Breast epithelium (tissue), 4 donors: ENCODE data around the gene CBX8. TPM values are rescaled to one million over a fixed set of nuclear protein-coding genes. Genes with fewer than 3 reads are reported as not detected.

ENCODE experiments used
- DNase-seq, 2 donors: peaks; one replicate each; pipeline ENCODE4 v3.0.0-alpha.2; 2019; ENCODE audit warnings: low spot score in 2 of 2
- H3K27ac ChIP-seq, 2 donors: fragments of 200-600 bp; sonication (generic) in 1 of 2; one replicate each; pipeline ENCODE4 v1.5.1; 2016 to 2019; ENCODE audit warnings: mild to moderate bottlenecking in 1 of 2
- H3K27me3 ChIP-seq, 2 donors: fragments of 200-600 bp; sonication (generic) in 1 of 2; one replicate each; pipeline versions ENCODE4 v1.5.1 to v1.6.0; 2017 to 2019; ENCODE audit warnings: control low read depth in 1 of 2, mild to moderate bottlenecking in 1 of 2
- H3K36me3 ChIP-seq: fragments of 200-600 bp; one replicate; pipeline ENCODE4 v1.5.1; 2019
- H3K4me1 ChIP-seq, 2 donors: fragments of 200-600 bp; sonication (generic); one replicate each; pipeline ENCODE4 v1.5.1; 2016 to 2019; ENCODE audit warnings: control low read depth in 1 of 2
- H3K4me3 ChIP-seq, 3 donors: fragments of 200-600 bp; sonication (generic); 1 replicate in 2 of 3; 2 replicates in 1 of 3; pipeline ENCODE4 v1.5.1; 2016 to 2019; ENCODE audit warnings: mild to moderate bottlenecking in 3 of 3, moderate library complexity in 2 of 3
- H3K9me3 ChIP-seq, 2 donors: fragments of 200-600 bp; sonication (generic) in 1 of 2; one replicate each; pipeline ENCODE4 v1.5.1; 2016 to 2019; ENCODE audit warnings: control low read depth in 1 of 2
- POLR2A ChIP-seq: fragments of 450-650 bp; IDR thresholded peaks from one replicate; pipeline ENCODE4 v1.6.1; 2016; ENCODE audit warnings: antibody characterized with exemption, mild to moderate bottlenecking, moderate library complexity
- POLR2AphosphoS5 ChIP-seq, 3 donors: sonication (generic); formaldehyde crosslinking; IDR thresholded peaks; one replicate each; pipeline ENCODE4 v1.6.1; 2017; ENCODE audit warnings: antibody characterized with exemption in 3 of 3
- intact Hi-C: fragments of 100-400 bp; cut with DNase I; formaldehyde crosslinking; loops from one replicate; pipeline ENCODE4 v1.15.1; 2023; ENCODE audit warnings: low total_unique reads
- total RNA-seq, 3 donors: library from RNA; depleted of rRNA; stranded (reverse); fragments of >200 nt; gene quantifications; one replicate each; pipeline ENCODE4 v1.1.0, GENCODE V29; 2016
- TF ChIP-seq, protein P1 (sequence below), 3 donors: fragments of 450-650 bp; IDR thresholded peaks; one replicate each; pipeline ENCODE4 v1.5.1; 2016 to 2017; ENCODE audit warnings: antibody characterized with exemption in 3 of 3, mild to moderate bottlenecking in 3 of 3, moderate library complexity in 3 of 3

CBX8 gene
- total RNA-seq, 3 donors from 2014 or later: 1.9 to 9.2 (median 6.7) TPM

DNA sequence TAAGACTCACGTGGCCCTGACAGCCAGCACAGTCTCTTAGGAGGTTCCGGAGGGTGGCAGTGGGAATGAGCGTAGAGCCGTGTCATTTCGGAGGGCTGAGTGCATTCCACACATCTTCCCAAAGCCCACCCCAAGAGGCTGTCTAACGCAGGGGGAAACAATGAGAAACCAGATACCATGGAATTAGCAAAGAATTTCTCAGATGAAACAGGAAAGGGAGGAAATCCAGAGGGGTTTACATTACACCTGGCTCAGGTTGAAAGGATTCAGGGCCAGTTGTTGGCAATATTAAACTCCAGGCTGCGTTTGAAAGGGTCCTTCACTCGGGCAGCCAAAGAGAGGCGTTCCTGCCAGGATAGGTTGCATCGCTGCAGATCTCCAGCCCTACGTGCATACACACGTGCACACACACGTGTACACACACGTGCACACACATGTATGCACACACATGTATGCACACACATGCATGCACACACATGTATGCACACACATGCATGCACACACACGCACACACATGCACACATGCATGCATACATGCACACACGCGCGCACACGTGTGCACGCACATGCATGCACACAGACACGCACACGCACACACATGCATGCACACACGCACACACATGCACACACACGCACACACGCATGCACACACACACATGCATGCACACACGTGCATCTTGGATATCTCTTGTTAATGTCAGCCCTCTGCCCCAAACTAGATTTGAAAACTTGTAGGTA, 30.1 kb upstream of the CBX8 start:
- no peak overlapping the region for H3K4me3 ChIP-seq
- H3K9me3 ChIP-seq: no peaks in the 10 kb centered on the region
- intact Hi-C loops: no loop called here
- no peak for DNase-seq
- H3K36me3 ChIP-seq: no peaks in the 10 kb centered on the region
- H3K27ac ChIP-seq: no peak overlapping the region
- peaks cover 6 to 8% of the 10 kb centered on the region in 2 donors for H3K4me1 ChIP-seq
- no peaks in the 10 kb centered on the region for H3K27me3 ChIP-seq
- TF ChIP-seq POLR2A: no peak
- TF ChIP-seq, protein P1, sequence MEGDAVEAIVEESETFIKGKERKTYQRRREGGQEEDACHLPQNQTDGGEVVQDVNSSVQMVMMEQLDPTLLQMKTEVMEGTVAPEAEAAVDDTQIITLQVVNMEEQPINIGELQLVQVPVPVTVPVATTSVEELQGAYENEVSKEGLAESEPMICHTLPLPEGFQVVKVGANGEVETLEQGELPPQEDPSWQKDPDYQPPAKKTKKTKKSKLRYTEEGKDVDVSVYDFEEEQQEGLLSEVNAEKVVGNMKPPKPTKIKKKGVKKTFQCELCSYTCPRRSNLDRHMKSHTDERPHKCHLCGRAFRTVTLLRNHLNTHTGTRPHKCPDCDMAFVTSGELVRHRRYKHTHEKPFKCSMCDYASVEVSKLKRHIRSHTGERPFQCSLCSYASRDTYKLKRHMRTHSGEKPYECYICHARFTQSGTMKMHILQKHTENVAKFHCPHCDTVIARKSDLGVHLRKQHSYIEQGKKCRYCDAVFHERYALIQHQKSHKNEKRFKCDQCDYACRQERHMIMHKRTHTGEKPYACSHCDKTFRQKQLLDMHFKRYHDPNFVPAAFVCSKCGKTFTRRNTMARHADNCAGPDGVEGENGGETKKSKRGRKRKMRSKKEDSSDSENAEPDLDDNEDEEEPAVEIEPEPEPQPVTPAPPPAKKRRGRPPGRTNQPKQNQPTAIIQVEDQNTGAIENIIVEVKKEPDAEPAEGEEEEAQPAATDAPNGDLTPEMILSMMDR (IDR thresholded peaks at IDR 0.05): no peak
- TF ChIP-seq POLR2AphosphoS5 (IDR thresholded peaks at IDR 0.05): no peak

DNA sequence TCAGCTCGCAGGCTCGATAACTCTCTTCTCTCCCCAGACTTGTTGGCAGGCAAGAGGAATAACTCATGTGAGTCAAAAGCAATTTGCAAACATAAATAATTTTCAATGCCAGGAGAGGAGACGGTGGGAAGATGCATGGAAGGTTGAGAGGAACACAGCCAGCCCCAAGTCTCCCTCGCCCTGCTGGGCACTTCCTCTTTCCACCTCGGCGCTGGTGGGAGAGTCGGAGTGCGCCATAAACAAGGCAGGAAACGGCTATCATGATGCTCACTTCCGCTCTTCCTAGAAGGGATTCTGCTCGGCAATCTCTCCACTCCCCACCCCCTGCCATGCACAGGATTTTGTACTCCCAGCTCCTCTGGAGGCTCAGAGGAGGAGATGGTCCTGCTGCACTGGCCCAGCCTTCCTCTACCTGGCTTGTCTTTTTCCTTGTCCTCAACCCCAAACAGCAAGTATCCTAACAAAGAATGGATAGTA, 29.4 kb upstream of the CBX8 start:
- TF ChIP-seq POLR2AphosphoS5 (IDR thresholded peaks at IDR 0.05): no peak
- TF ChIP-seq, protein P1 (IDR thresholded peaks at IDR 0.05): no peak
- no peaks in the 10 kb centered on the region for H3K27me3 ChIP-seq
- H3K4me1 ChIP-seq: peaks cover 0 to 4% of the 10 kb centered on the region in 2 donors
- no peaks in the 10 kb centered on the region for H3K36me3 ChIP-seq
- no peak for DNase-seq
- no peak overlapping the region for H3K4me3 ChIP-seq
- intact Hi-C loops: no loop called here
- no peak overlapping the region for H3K27ac ChIP-seq
- H3K9me3 ChIP-seq: no peaks in the 10 kb centered on the region

DNA sequence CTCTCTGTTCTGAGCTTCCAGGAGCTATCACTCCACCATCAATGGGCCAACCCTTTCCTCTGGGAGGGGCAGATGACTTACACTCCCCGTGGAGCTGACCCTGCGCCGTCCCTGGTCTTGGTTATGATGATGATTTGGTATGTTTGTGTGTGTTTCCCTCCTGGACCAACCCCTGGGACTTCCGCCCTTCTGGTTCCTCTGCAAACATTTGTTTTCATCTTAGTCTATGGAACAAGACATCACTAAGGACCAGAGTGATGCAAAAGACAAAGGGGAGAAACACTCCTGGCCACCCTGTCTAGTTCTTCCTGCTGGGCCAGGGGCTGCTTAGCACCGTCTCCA, 28.7 kb upstream of the CBX8 start:
- no peak for DNase-seq
- H3K4me1 ChIP-seq: peaks cover 0 to 4% of the 10 kb centered on the region in 2 donors
- H3K27ac ChIP-seq: no peak overlapping the region
- TF ChIP-seq POLR2AphosphoS5 (IDR thresholded peaks at IDR 0.05): no peak
- TF ChIP-seq, protein P1 (IDR thresholded peaks at IDR 0.05): no peak
- no peak for TF ChIP-seq POLR2A
- no peaks in the 10 kb centered on the region for H3K36me3 ChIP-seq
- no peaks in the 10 kb centered on the region for H3K9me3 ChIP-seq
- no peaks in the 10 kb centered on the region for H3K27me3 ChIP-seq
- intact Hi-C loops: no loop called here
- H3K4me3 ChIP-seq: no peak overlapping the region

DNA sequence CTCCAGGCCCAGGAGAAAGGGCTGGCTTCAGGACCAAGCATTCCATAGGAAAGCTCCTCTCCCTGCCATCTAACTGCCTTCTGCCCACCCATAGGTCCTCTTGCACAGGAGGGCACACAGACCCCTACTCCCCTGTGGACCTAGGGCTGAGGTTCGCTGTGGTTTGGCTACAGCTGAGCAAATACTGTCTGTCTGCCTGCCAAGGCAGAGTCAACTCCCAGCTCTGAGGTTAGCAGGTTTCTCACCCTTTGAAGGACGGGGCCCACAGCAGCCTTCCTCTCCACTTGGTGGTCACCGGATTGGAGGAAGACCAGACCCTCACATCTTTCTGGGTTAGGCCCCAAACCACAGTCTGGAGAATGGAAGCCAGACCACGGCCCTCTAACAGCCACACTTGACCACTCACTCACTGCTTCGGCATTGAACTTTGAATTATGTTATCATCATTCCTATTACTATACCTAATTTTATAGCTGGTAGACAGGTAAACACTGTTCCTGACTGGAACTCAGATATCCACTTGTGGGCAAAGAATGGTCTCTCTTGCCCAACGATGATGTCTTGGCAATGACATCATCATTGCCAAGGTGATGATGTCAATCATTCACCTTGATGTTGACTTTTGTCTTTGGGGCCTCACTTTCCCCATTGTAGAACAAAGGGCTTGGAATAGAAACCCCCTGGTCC, 28.2 kb upstream of the CBX8 start:
- no peak for TF ChIP-seq POLR2AphosphoS5 (IDR thresholded peaks at IDR 0.05)
- no peak for TF ChIP-seq POLR2A
- TF ChIP-seq, protein P1 (IDR thresholded peaks at IDR 0.05): no peak
- Histone ChIP-seq H3K4me3 (no peak overlapping the region), H3K27me3 (no peaks in the 10 kb centered on the region), H3K4me1 (peaks cover 0 to 4% of the 10 kb centered on the region in 2 donors), H3K27ac (no peak overlapping the region), H3K9me3 (no peaks in the 10 kb centered on the region), H3K36me3 (no peaks in the 10 kb centered on the region)
- no peak for DNase-seq
- intact Hi-C loops: no loop called here

DNA sequence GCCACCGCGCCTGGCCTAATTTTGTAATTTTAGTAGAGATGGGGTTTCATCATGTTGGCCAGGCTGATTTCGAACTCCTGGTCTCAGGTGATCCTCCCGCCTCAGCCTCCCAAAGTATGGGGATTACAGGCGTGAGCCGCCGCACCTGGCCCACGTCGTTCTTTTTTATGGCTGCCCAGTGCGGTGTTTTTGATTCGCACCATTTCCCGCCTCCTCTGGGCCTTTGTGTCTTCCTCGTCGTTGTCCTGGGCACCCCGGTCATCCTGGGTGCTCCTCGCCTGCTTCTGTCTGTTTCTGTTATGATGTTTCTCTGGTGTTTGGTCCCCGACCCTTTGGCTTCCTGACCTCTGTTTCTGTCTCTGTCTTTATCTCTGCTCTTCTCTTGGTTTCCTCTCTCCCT, 27.4 kb upstream of the CBX8 start:
- intact Hi-C loops: no loop called here
- Histone ChIP-seq H3K9me3 (no peaks in the 10 kb centered on the region), H3K36me3 (no peaks in the 10 kb centered on the region), H3K4me3 (no peak overlapping the region), H3K27me3 (no peaks in the 10 kb centered on the region), H3K4me1 (peaks cover 0 to 3% of the 10 kb centered on the region in 2 donors), H3K27ac (no peak overlapping the region)
- TF ChIP-seq POLR2A (no peak), POLR2AphosphoS5 (IDR thresholded peaks at IDR 0.05) (no peak)
- TF ChIP-seq, protein P1 (IDR thresholded peaks at IDR 0.05): no peak
- no peak for DNase-seq
